ENCODE results near the gene NACC1. TPM values are rescaled to one million over a fixed set of nuclear protein-coding genes. Genes with fewer than 3 reads are reported as not detected.

The NACC1 gene
- total and polyA plus RNA-seq, 2 donors (not counting 3 experiments of a cell fraction or from before 2014, with no cell fraction given): 97.6 to 120 TPM

DNA sequence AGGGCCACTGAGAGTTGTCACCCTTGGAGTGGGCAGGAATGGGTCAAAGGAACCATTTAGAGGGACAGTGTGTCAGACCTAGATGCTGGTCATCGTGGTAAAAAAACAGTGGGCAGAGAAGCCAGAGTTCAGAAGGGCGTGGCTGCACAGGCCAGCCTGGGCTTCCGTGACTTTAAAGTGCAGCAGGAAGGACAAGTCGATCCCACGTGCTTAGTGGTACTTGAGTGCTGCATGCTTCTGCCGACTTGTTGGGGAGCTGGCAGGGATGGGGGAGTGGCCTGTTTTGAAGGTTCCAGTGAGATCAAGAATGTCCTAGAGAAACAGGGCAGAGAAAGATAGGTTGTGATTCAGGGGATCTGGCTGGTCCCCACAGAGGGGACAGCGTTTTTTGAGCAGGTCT, 32.4 kb upstream of the NACC1 start:
- Histone ChIP-seq H3K79me2 (ENCODE audit: control insufficient read depth, insufficient read depth, low read length) (no peaks in the 10 kb centered on the region), H3K27ac (ENCODE audit: insufficient read depth, low read depth, low read length) (no peak overlapping the region), H3K9ac (replicated peaks; ENCODE audit: extremely low read depth, insufficient read depth, low read length) (no peak overlapping the region), H3K36me3 (ENCODE audit: control insufficient read depth in 2 of 2, extremely low read depth in 1 of 2, insufficient read depth in 2 of 2, low read length in 2 of 2) (peaks cover 0 to 2% of the 10 kb centered on the region in 2 experiments), H2AFZ (ENCODE audit: low read depth, low read length) (no peak overlapping the region), H3K9me3 (replicated peaks; ENCODE audit: control insufficient read depth, insufficient read depth, low read length) (no peaks in the 10 kb centered on the region), H3K4me1 (ENCODE audit: control insufficient read depth, extremely low read depth, insufficient read depth, low read length) (no peaks in the 10 kb centered on the region), H3K4me2 (ENCODE audit: insufficient read depth, low read length) (no peak overlapping the region), H4K20me1 (replicated peaks; ENCODE audit: control insufficient read depth, extremely low read depth, insufficient read depth, low read length) (no peaks in the 10 kb centered on the region), H3K4me3 (replicated peaks in 1 of 3; ENCODE audit: insufficient read depth in 1 of 3, low read depth in 1 of 3, low read length in 3 of 3) (no peak overlapping the region), H3K9me1 (replicated peaks; ENCODE audit: control insufficient read depth, extremely low read depth, insufficient read depth, low read length) (no peaks in the 10 kb centered on the region), H3K27me3 (ENCODE audit: control insufficient read depth in 2 of 2, insufficient read depth in 2 of 2, low read length in 2 of 2) (no peaks in the 10 kb centered on the region)
- no peak for DNase-seq (ENCODE audit: low read depth, low spot score)
- no TSS peak for BruUV-seq (replicated peaks)
- POLR2A ChIA-PET: no interaction called here
- CTCF ChIA-PET: interaction anchor here (1.0 to 7.2 kb wide), 6 partner anchors 8 to 121 kb away, joined by 4 to 76 read pairs (median 7); no protein-coding TSS in a partner anchor
- TF ChIP-seq, protein P1, sequence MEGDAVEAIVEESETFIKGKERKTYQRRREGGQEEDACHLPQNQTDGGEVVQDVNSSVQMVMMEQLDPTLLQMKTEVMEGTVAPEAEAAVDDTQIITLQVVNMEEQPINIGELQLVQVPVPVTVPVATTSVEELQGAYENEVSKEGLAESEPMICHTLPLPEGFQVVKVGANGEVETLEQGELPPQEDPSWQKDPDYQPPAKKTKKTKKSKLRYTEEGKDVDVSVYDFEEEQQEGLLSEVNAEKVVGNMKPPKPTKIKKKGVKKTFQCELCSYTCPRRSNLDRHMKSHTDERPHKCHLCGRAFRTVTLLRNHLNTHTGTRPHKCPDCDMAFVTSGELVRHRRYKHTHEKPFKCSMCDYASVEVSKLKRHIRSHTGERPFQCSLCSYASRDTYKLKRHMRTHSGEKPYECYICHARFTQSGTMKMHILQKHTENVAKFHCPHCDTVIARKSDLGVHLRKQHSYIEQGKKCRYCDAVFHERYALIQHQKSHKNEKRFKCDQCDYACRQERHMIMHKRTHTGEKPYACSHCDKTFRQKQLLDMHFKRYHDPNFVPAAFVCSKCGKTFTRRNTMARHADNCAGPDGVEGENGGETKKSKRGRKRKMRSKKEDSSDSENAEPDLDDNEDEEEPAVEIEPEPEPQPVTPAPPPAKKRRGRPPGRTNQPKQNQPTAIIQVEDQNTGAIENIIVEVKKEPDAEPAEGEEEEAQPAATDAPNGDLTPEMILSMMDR (IDR thresholded peaks at IDR 0.05; ENCODE audit: extremely low read depth in 1 of 2, insufficient read depth in 1 of 2, low read depth in 1 of 2, low read length in 2 of 2): no peak
- no peak for FAIRE-seq
- intact Hi-C loops (cut with micrococcal nuclease) (no loop called here), dilution Hi-C loops (cut with MboI; ENCODE audit: extremely low pct_ligation_motif_present, low sequenced_read_pairs) (no loop called here)

DNA sequence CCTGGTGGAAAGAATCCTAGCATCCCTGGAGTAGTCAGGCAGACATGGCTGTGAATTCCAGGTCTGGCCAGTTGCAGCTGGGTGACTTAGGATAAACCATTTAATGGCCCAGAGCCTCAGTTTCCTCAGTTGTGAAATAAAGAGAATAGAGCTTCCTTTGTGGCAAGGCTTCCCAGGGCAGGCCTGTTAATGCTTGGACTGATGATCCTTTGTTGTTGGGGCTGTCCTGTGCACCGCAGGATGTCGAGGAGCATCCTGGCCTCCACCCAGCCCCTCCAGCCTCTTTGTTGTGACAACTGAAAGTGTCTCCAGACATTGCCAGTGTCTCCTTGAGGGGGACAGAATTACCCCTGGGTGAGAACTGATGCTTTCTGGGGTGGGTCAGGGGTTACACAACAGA, 31.7 kb upstream of the NACC1 start:
- H3K4me3 ChIP-seq (replicated peaks in 1 of 3; ENCODE audit: insufficient read depth in 1 of 3, low read depth in 1 of 3, low read length in 3 of 3): no peak overlapping the region
- POLR2A ChIA-PET: no interaction called here
- no peak overlapping the region for H2AFZ ChIP-seq (ENCODE audit: low read depth, low read length)
- H3K9ac ChIP-seq (replicated peaks; ENCODE audit: extremely low read depth, insufficient read depth, low read length): no peak overlapping the region
- no peak overlapping the region for H3K4me2 ChIP-seq (ENCODE audit: insufficient read depth, low read length)
- H3K79me2 ChIP-seq (ENCODE audit: control insufficient read depth, insufficient read depth, low read length): no peaks in the 10 kb centered on the region
- no peak for TF ChIP-seq GATA2 (IDR thresholded peaks at IDR 0.05; ENCODE audit: insufficient read depth, insufficient read length, low read depth, low read length)
- no peak for TF ChIP-seq MYC (IDR thresholded peaks at IDR 0.05; ENCODE audit: low read depth, low read length)
- no peak for TF ChIP-seq POLR2A (IDR thresholded peaks at IDR 0.05; ENCODE audit: low read depth, low read length)
- no peak for TF ChIP-seq FOS (IDR thresholded peaks at IDR 0.05; ENCODE audit: borderline replicate concordance, insufficient read depth, low read length)
- TF ChIP-seq JUN (IDR thresholded peaks at IDR 0.05; ENCODE audit: borderline replicate concordance, insufficient read depth, insufficient read length, low read depth): no peak
- TF ChIP-seq POLR2AphosphoS5 (IDR thresholded peaks at IDR 0.05; ENCODE audit: insufficient read depth, low read depth, low read length): no peak
- TF ChIP-seq, protein P1 (IDR thresholded peaks at IDR 0.05; ENCODE audit: extremely low read depth in 1 of 2, insufficient read depth in 1 of 2, low read depth in 1 of 2, low read length in 2 of 2): no peak
- no peak for TF ChIP-seq EZH2 (IDR thresholded peaks at IDR 0.05; ENCODE audit: borderline replicate concordance, low read depth, low read length, severe bottlenecking)
- TF ChIP-seq, protein P2, sequence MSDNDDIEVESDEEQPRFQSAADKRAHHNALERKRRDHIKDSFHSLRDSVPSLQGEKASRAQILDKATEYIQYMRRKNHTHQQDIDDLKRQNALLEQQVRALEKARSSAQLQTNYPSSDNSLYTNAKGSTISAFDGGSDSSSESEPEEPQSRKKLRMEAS (IDR thresholded peaks at IDR 0.05; ENCODE audit: insufficient read depth, insufficient read length): no peak
- DNase-seq (ENCODE audit: low read depth, low spot score) (no peak), FAIRE-seq (no peak)
- H3K9me1 ChIP-seq (replicated peaks; ENCODE audit: control insufficient read depth, extremely low read depth, insufficient read depth, low read length): no peaks in the 10 kb centered on the region
- no TSS peak for BruUV-seq (replicated peaks)
- H4K20me1 ChIP-seq (replicated peaks; ENCODE audit: control insufficient read depth, extremely low read depth, insufficient read depth, low read length): no peaks in the 10 kb centered on the region
- CTCF ChIA-PET: interaction anchor here (0.9 to 7.2 kb wide), 7 partner anchors 8 to 121 kb away, joined by 3 to 76 read pairs (median 4); no protein-coding TSS in a partner anchor
- dilution Hi-C loops (cut with MboI; ENCODE audit: extremely low pct_ligation_motif_present, low sequenced_read_pairs): no loop called here
- no peaks in the 10 kb centered on the region for H3K9me3 ChIP-seq (replicated peaks; ENCODE audit: control insufficient read depth, insufficient read depth, low read length)
- H3K36me3 ChIP-seq (ENCODE audit: control insufficient read depth in 2 of 2, extremely low read depth in 1 of 2, insufficient read depth in 2 of 2, low read length in 2 of 2): peaks cover 0 to 2% of the 10 kb centered on the region in 2 experiments
- intact Hi-C loops (cut with micrococcal nuclease): no loop called here
- peaks cover 3% of the 10 kb centered on the region for H3K4me1 ChIP-seq (ENCODE audit: control insufficient read depth, extremely low read depth, insufficient read depth, low read length)
- no peak overlapping the region for H3K27ac ChIP-seq (ENCODE audit: insufficient read depth, low read depth, low read length)
- H3K27me3 ChIP-seq (ENCODE audit: control insufficient read depth in 2 of 2, insufficient read depth in 2 of 2, low read length in 2 of 2): no peaks in the 10 kb centered on the region
